ENCODE results near the gene CCM2. TPM values are rescaled to one million over a fixed set of nuclear protein-coding genes. Genes with fewer than 3 reads are reported as not detected.

CCM2 gene
- total RNA-seq = 100 to 1,000 TPM; 160 to 167 TPM
- 10 to 100 TPM; 49.9 to 81.7 (median 63.2) TPM for polyA plus RNA-seq
- total RNA-seq = 43.3 to 248 (median 82.3) reads per million in 6 experiments

GRCh38 chr7:45000093-45001032, at the start of gene CCM2:
CCM2 (plus strand) TSS chr7:45000201; CDS start chr7:45000334, 133 bp downstream.
- Mint-ChIP-seq H3K36me3 (no peaks in the 10 kb centered on the region), H3K4me3 (peak within 1 kb of the TSS; percentile 84 to 98 (median 97)), H3K27me3 (no peaks in the 10 kb centered on the region), H3K9me3 (no peaks in the 10 kb centered on the region), H3K27ac (peak within 1 kb of the TSS; percentile 92 to 99 (median 97)), H3K4me1 (peaks cover 15 to 66% (median 49%) of the 10 kb centered on the region in 4 donors)
- DNase-seq (peak in 1 of 10 donors; percentile 17), ATAC-seq (no peak)
- POLR2A ChIA-PET = interaction anchor here (0.5 to 10.5 kb wide), 18 partner anchors 10 to 394 kb away, joined by 3 to 314 read pairs (median 4); partner anchors contain the start of genes MYO1G, OGDH, PURB and TBRG4

DNA sequence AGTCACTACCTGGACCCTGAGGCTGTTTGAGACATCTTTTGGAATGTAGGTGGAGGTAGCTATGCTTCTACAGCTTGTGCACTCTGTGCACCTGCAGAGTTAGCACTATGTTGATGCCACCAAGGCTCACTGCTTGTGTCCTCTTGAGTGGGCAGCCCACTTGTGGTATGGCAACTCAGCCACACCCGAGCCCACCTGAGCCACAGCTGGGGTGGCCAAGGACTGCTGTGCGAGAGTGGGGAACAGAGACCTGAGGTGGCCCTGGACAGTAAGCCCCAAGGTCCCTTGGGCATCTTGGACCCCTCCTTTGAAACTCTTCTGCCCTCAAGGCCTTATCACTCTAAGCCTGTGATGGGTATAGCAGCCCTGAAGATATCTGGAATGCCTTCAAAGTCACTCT, 46.8 kb upstream of the CCM2 start:
- Mint-ChIP-seq H3K36me3 (no peaks in the 10 kb centered on the region), H3K4me1 (peaks cover 0 to 15% (median 9%) of the 10 kb centered on the region in 4 donors), H3K9me3 (no peaks in the 10 kb centered on the region), H3K27ac (peak overlapping the region in 1 of 10 donors; percentile 70), H3K27me3 (peaks cover 0 to 2% (median 0%) of the 10 kb centered on the region in 5 donors), H3K4me3 (no peak overlapping the region)
- no peak for DNase-seq
- POLR2A ChIA-PET = no interaction called here
- no peak for ATAC-seq

- H3K36me3 Mint-ChIP-seq = no peaks in the 10 kb centered on the region
- peak overlapping the region in 5 of 10 donors; percentile 31 to 89 (median 68) for H3K27ac Mint-ChIP-seq
- no peaks in the 10 kb centered on the region for H3K9me3 Mint-ChIP-seq
- POLR2A ChIA-PET = interaction anchor here (0.5 to 0.6 kb wide), 2 partner anchors 41 to 102 kb away, joined by 3 read pairs; no protein-coding TSS in a partner anchor
- no peak for DNase-seq
- no peaks in the 10 kb centered on the region for H3K27me3 Mint-ChIP-seq
- no peak overlapping the region for H3K4me3 Mint-ChIP-seq
- no peak for ATAC-seq
- peaks cover 12 to 33% (median 23%) of the 10 kb centered on the region in 4 donors for H3K4me1 Mint-ChIP-seq
Observed at GRCh38 chr7:44955733-44956132, 44.3 kb upstream of the CCM2 start.

- POLR2A ChIA-PET = interaction anchor here (0.6 kb wide), 1 partner anchor 42 kb away, joined by 3 read pairs; no protein-coding TSS in a partner anchor
- no peak overlapping the region for H3K4me3 Mint-ChIP-seq
- no peaks in the 10 kb centered on the region for H3K36me3 Mint-ChIP-seq
- no peak for ATAC-seq
- H3K9me3 Mint-ChIP-seq = no peaks in the 10 kb centered on the region
- H3K4me1 Mint-ChIP-seq = peaks cover 12 to 33% (median 23%) of the 10 kb centered on the region in 4 donors
- DNase-seq = peak in 1 of 10 donors; percentile 31
- H3K27me3 Mint-ChIP-seq = no peaks in the 10 kb centered on the region
- peak overlapping the region in 7 of 10 donors; percentile 31 to 89 (median 67) for H3K27ac Mint-ChIP-seq
Observed at GRCh38 chr7:44956157-44956766, 43.7 kb upstream of the CCM2 start.

- Mint-ChIP-seq H3K27ac (peak overlapping the region; percentile 22 to 97 (median 73)), H3K36me3 (peaks cover 0 to 4% (median 0%) of the 10 kb centered on the region in 3 donors), H3K4me3 (no peak overlapping the region), H3K4me1 (peaks cover 10 to 33% (median 23%) of the 10 kb centered on the region in 4 donors), H3K27me3 (no peaks in the 10 kb centered on the region), H3K9me3 (no peaks in the 10 kb centered on the region)
- POLR2A ChIA-PET = no interaction called here
- no peak for ATAC-seq
- DNase-seq = no peak
Observed at GRCh38 chr7:44958645-44959344, 41.2 kb upstream of the CCM2 start.

- DNase-seq (peak in 3 of 10 donors; percentile 31 to 59 (median 31)), ATAC-seq (peak; percentile 55 to 78)
- POLR2A ChIA-PET = interaction anchor here (1.2 to 1.9 kb wide), 2 partner anchors 14 to 19 kb away, joined by 3 to 6 read pairs; partner anchors contain the start of gene MYO1G
- Mint-ChIP-seq H3K4me1 (peaks cover 10 to 33% (median 22%) of the 10 kb centered on the region in 4 donors), H3K27me3 (no peaks in the 10 kb centered on the region), H3K4me3 (no peak overlapping the region), H3K9me3 (no peaks in the 10 kb centered on the region), H3K27ac (peak overlapping the region; percentile 67 to 97 (median 90)), H3K36me3 (peaks cover 0 to 4% (median 0%) of the 10 kb centered on the region in 3 donors)
Observed at GRCh38 chr7:44959433-44959951, 40.5 kb upstream of the CCM2 start.

- DNase-seq (peak in 1 of 10 donors; percentile 61), ATAC-seq (peak in 1 of 2 donors; percentile 22)
- H3K4me3 Mint-ChIP-seq = no peak overlapping the region
- peaks cover 0 to 4% (median 0%) of the 10 kb centered on the region in 3 donors for H3K36me3 Mint-ChIP-seq
- peaks cover 9 to 28% (median 19%) of the 10 kb centered on the region in 4 donors for H3K4me1 Mint-ChIP-seq
- no peaks in the 10 kb centered on the region for H3K27me3 Mint-ChIP-seq
- H3K9me3 Mint-ChIP-seq = no peaks in the 10 kb centered on the region
- POLR2A ChIA-PET = interaction anchor here (1.2 to 1.9 kb wide), 2 partner anchors 14 to 19 kb away, joined by 3 to 6 read pairs; partner anchors contain the start of gene MYO1G
- peak overlapping the region; percentile 67 to 97 (median 90) for H3K27ac Mint-ChIP-seq
Observed at GRCh38 chr7:44960011-44960580, 39.9 kb upstream of the CCM2 start.

DNA sequence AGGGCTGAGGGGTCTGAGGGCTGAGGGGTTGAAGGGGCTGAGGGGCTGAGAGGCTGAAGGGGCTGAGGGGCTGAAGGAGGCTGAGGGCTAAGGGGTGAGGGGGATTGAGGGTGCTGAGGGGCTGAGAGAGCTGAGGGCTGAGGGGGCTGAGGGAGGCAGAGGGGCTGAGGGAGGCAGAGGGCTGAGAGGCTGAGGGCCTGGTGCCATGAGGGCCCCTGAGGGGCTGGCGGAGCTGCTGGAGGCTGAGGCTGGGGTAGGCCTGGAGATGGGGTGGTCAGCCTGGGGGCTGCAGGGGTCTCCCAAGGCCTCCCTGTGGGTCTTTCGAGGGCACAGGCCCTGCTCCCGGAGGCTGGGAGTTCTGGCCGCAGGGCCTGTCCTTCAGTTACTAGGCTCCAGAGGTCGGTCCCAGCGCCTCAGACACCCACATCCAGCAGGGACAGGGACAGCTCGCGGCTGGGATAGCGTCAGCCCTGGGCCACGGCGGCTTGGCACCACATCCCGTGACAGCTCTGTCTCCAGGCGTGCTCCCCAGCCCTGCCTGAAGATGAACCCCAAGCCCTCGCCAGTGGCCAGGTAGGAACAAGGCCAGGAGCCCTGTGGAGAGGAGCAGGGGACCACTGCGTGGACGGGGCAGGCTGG, 38.0 kb upstream of the CCM2 start:
- Mint-ChIP-seq H3K4me1 (peaks cover 10 to 20% (median 17%) of the 10 kb centered on the region in 4 donors), H3K9me3 (no peaks in the 10 kb centered on the region), H3K4me3 (no peak overlapping the region), H3K27ac (peak overlapping the region in 2 of 10 donors; percentile 15 to 45), H3K27me3 (no peaks in the 10 kb centered on the region), H3K36me3 (peaks cover 0 to 7% (median 2%) of the 10 kb centered on the region in 3 donors)
- no peak for ATAC-seq
- peak in 1 of 10 donors; percentile 62 for DNase-seq
- POLR2A ChIA-PET = interaction anchor here (1.2 kb wide), 1 partner anchor 15 kb away, joined by 5 read pairs; no protein-coding TSS in a partner anchor

GRCh38 chr7:44962483-44963251, 37.3 kb upstream of the CCM2 start:
- Mint-ChIP-seq H3K9me3 (no peaks in the 10 kb centered on the region), H3K4me3 (no peak overlapping the region), H3K27ac (peak overlapping the region in 1 of 10 donors; percentile 67), H3K27me3 (no peaks in the 10 kb centered on the region), H3K36me3 (peaks cover 0 to 13% (median 2%) of the 10 kb centered on the region in 3 donors), H3K4me1 (peaks cover 11 to 20% (median 17%) of the 10 kb centered on the region in 4 donors)
- ATAC-seq (no peak), DNase-seq (peak in 1 of 10 donors; percentile 43)
- POLR2A ChIA-PET = interaction anchor here (1.0 kb wide), 1 partner anchor 12 kb away, joined by 3 read pairs; no protein-coding TSS in a partner anchor
